HG02884 (cell line): ENCODE results near the gene TH.
"Not testable (repeated sequence)": the region's sequence is repeated elsewhere in the genome, so short reads cannot be mapped to it uniquely, and the experiment has no call there.

Experiments
- ATAC-seq: cut with Tn5 transposase; IDR thresholded peaks from one replicate; pipeline ENCODE4 v1.9.1; 2021; ENCODE audit warnings: mild to moderate bottlenecking, moderate library complexity; ENCODE audit not compliant: unreplicated experiment

Gene TH

DNA sequence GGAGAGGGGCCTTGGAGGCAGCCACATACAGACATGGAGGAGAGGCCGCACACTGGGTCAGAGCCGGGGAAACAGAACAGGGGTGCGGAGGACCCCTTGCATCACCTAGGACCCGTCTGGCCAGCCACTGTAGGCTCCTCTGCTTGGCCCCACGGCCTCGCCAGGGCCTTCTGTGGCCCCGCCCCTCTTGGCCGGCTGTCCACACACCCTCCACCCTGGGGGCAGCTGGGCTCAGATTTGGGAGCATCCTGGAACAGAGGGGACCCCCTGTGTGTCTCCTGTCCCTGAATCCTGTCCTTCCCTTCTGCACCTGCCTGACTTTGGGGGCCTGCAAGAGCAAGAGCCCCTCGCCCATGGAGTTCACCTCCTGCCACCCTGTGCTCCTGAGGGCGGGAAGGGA, 7.9 kb upstream of the TH start:
- ATAC-seq, result no peak

DNA sequence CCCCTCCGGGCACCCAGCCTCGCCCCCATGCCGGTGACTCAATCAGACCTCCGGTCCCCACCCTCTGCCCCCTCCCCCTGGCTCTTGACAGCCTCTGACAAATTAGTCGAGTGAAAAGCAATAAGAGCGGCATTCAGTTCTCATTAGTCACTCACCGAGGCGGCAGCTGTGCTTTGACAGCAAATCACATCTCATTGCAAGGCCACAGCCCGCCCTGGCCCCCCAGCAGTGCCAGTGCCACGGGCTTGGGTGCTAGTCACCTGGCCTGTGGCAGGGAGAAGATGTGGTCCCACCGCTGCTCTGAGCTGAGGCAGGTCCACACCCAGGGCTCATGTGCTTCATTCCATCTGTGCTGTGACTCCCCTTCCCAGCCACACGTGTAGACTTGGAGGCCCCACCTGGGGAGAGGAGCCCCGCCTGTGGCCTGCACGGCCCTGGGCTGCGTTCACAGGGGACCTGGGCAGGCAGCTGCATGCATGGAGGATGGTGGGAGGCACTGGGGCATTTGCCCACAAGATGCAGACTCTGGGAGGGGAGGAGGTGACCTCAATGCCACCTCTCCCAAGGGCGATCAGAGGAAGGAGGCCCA, 7.4 kb upstream of the TH start:
- no peak for ATAC-seq

DNA sequence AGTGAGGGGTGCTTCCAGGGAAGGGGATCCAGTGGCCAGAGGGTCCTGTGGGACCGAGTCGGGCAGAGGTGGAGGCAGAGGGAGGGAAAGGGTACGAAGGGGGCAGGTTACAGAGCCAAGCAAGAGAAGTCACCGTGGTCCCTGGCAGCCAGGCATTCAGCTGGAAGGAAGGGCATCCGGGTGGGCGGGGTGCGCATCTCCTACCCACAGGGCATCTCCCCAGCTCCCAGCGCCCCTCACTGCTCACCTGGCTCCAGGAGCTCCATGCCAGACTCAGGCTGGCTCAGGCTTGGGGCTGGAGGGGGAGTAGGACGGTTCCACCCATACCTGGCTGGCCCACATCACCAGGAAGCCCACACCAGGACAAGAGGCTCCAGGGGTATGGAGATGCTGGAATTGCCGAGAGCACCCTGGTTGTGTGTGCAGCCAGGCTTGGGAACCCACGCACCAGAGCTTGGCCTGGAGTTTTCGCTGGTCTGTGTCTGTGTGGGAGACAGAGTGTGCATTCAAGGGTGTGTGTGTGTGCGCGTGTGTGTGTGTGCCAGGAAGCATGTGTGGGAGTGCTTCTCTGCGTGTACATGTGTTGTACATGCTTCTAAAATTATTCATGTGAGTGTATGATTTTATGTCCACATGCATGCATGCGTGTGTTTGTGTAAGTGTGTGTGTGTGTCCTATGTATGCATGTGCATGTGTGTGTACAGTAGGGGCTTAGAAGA, 6.6 kb upstream of the TH start:
- ATAC-seq, result not testable (repeated sequence)

- no peak for ATAC-seq
Observed at GRCh38 chr11:2177076-2177475, 5.5 kb upstream of the TH start.

GRCh38 chr11:2176389-2176900, 4.8 kb upstream of the TH start:
- no peak for ATAC-seq

DNA sequence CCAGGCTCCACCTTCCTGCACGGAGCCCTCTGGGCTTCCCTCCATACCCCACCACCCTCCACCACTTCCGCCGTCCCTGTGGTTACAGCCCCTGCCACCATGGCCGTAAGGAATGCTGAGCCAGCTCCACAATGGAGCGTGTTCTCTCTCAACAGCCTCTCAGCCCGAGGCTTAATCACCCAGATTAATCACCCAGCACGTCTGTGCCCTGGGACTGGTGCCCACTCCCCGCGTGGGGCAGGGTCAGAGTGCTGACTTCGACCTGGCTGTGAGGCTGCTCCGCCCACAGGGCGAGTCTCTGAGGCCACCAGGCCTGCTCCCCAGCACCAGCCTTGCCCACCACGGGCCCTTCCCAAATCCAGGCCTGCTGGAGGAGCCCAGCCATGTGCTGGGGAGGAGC, 4.0 kb upstream of the TH start:
- ATAC-seq, result no peak

- ATAC-seq, result no peak
Observed at GRCh38 chr11:2174361-2174760, 2.7 kb upstream of the TH start.

- no peak for ATAC-seq
Observed at GRCh38 chr11:2173761-2174160, 2.1 kb upstream of the TH start.

- no peak for ATAC-seq
Observed at GRCh38 chr11:2173150-2173693, 1.6 kb upstream of the TH start.

GRCh38 chr11:2172676-2173075, 1.1 kb upstream of the TH start:
- ATAC-seq, result no peak

DNA sequence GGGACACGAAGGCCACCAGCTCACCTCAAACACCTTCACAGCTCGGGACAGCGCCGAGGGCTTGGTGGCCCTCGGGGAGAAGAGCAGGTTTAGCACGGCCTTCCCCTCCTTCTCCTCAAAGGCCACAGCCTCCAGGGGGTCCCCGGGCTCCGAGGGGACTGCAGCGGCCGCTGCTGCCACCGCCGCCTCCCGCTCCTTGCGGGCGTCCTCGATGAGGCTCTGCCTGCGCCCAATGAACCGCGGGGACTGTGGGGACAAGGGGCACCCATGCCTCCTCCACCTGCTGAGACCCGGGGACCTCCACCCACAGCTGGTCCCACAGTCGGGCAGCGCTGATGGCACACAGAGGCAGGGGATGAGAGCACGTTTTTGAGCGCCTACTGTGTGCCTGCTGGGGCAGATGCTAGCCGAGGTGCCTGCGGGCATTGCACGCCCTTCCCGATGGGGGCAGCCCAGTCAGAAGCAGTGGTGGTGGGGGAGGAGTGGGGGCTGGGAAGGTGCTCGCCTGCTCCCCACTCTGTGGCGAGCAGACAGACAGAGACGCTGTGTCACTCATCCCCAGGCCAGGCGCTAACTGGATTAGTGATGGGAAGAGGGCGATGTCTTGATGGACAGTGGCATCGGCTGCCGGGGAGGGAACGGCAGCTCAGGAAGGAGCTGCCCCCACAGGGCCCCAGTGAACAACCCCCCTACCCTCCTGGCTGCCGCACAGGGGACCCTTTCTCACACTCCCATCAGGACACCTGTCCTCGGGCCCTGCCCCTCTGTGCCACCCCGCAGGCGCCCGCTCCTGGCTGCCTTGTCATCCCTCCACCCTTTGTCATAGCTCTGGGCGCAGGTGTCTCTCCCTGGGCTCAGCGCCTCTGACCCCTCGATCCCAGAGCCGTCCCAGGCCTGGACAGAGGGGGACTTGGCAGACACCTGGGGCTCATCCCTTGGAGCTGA, 1.7 kb downstream of the TH start:
- no peak for ATAC-seq

- no peak for ATAC-seq
Observed at GRCh38 chr11:2169005-2169378, 2.6 kb downstream of the TH start.

DNA sequence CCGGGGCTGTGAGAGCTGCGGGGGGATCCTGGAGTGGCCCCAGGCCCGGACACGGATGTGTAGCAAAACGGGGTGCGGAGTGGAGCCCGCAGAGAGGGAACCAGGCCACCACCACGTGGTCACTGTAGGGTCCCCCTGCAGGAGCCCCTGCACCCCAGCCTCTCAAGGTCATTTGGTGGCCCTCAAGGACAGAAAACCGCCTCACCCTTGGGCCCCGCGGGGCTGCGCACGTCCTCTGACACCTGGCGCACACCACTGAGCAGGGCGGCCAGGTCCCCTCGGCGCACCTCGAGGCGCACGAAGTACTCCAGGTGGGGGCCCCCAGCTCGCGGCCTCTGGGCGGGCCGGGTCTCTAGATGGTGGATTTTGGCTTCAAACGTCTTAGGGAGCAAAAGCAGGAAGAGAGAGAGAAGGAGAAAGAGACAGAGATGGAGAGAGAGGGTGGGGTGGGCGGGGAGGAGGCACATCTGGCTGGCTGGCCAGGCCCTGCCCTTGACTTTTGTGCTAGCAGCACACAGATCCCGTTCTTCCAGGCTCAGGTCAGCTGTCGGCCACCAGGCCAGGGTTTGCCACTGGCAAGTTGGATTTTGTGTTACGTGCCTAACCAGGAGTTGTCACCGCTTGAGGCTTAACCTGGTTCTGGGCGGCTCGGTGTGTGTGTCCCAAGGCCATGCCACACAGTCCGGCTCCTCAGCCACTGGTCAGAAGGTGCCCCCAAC, 3.2 kb downstream of the TH start:
- no peak for ATAC-seq

DNA sequence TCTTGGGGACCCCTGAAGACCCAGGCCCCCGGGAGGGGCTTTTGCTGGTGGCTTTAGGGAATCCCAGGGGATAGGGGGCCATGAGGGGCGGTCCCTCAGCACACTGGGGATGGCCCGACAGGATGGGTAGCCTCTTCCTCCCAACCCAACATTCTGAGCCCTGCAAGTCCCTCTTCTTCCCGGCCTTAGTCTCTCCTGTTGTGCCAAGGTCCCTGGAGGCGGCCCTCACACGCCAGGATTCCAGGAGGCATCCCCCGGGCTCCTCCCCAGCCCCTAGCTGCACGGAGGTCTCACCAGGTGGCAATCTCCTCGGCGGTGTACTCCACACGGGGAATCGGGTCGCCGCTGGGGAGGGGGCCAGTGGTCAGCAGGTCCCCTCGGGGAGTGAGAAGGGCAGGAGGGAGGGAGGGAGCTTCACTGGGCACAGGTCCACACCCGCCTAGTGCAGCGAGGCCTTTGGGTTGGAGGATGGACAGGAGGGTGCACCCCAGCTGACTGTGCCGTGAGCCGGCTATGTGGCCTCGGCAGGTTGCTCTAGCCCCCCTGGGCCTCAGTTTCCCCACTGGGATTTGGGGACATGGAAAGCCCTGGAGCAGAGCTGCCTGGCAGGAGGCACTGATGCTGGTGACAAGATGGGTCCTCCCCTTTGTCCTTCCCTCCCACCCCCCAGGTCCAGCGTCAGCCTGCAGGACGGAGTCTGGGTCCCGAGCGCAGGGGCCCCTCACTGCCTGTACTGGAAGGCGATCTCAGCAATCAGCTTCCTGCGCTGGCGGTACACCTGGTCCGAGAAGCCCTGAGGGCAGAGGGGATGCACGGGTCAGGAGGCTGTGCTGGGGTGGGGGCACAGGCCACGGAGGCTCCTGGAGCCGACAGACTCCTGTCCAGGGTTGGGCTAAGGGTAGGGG, 4.2 kb downstream of the TH start:
- ATAC-seq, result no peak

DNA sequence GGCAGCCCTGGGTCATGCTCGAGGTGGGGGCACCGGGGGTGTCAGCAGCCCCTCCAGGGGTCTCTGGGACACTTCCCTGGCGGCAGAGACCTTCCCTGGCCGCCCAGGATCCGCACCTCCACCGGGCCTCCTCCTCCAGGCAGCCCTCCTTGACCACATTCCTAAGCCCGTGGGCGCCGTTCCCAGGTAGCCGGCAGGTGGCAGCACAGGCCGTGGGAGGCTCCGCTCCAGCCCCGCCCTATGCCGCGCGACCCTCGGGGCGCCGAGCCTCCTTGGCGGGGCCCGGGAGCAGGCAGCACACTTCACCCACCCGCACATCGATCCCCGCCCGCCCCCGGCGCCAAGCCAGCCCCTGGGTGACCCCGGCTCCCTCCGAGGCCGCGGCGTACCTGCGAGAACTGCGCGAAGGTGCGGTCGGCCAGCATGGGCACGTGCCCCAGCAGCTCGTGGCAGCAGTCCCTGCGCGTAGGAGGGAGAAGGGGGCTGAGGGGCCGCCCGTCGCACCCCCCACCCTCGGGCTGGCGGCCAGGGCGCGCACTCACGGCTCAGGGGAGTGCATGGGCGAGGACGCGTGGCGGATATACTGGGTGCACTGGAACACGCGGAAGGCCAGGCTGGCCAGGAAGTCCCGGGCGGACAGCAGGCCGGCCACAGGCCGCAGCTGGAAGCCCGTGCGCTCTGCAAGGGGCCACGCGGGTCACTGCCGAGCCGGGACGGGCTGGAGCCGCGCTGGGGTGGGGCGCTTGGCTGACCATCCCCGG, 5.3 kb downstream of the TH start:
- ATAC-seq, result no peak

DNA sequence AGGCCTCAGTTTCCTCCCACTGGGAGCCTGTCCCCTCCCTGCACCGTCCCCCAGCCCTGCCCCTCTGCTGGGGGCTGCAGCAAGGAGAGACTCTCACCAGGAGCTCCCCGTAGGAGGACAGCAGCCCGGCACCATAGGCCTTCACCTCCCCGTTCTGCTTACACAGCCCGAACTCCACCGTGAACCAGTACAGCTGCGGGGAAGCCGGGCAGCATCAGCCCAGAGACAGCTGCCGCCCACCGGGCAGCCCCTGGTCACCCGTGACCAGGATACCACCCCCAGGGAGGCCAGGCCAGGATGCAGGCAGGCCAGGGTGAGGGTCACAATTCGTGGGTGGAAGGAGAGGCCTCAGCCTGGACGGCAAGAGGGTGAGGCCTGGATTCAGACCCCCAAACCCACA, 6.0 kb downstream of the TH start:
- no peak for ATAC-seq

DNA sequence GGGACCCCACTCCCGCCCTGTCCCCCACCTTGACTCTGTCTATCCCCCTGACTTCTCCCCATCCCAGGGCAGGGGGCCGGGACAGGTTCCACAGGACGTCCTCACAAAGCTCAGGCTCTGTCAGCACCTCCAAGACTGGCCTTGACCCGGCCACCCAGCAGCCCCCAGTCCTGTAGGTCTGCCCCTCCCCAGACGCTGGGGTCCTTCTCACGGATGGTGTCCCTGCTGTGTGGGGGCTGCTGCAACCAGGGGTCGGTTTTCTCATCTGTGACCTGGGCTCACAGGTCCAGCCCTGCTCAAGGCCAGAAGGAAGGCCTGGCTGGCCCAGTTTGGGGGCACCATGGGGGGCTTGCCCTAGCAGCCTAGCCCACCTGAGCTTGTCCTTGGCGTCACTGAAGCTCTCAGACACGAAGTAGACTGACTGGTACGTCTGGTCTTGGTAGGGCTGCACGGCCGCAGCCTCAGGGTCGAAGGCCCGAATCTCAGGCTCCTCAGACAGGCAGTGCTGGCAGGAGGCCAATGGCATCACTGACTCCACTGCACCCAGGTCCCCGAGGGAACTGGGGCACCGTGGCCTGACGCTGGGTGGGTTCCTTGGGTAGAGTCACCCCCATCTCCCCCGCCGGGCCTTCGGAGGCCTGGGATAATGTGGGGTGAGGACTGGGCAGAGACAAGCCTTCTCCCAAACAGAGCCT, 6.6 kb downstream of the TH start:
- no peak for ATAC-seq

DNA sequence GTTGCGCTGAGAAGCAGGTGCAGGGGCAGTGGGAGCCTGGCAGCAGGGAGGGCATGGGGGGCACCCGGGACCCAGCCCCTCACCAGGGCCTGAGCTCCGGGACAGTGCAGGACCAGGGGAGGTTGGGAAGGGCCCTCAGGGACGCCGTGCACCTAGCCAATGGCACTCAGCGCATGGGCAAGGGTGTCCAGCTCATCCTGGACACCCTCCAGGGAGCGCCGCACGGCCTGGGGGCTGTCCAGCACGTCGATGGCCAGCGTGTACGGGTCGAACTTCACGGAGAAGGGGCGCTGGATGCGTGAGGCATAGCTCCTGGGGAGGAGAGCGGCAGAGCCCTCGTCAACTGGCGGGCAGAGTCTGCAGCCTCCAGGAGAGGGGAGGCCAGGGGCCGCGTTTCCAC, 7.5 kb downstream of the TH start:
- ATAC-seq, result no peak
